ENCODE results near the gene RBCK1.
A peak's percentile ranks its signal among the peaks of the same experiment; 100 is the strongest.

The RBCK1 gene

DNA sequence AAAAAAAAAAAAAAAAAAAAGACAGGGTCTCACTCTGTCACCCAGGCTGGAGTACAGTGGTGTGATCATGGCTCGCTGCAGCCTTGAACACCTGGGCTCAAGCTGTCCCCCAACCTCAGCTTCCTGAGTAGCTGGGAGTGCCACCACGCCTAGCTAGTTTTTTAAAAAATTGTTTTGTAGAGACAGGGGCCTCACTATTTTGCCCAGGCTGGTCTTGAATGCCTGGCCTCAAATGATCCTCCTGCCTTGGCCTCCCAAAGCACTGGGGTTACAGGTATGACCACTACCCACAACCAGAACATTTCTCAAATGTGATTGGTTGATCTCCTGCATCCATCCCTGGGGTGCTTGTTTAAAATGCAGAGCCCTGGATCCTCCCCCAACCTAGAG lies 5.6 kb upstream of the RBCK1 start:
- Histone ChIP-seq H3K9me2 (replicated peaks; ENCODE audit: insufficient read depth, low read length) (no peaks in the 10 kb centered on the region), H3K4me2 (ENCODE audit: low read depth, low read length) (no peak overlapping the region), H4K20me1 (ENCODE audit: insufficient read depth, low read length) (no peaks in the 10 kb centered on the region), H3K36me3 (replicated peaks; ENCODE audit: insufficient read depth, low read length) (no peaks in the 10 kb centered on the region; the same call in 1 of the 2 replicates), H3K9ac (ENCODE audit: low read length) (no peak overlapping the region), H3K4me3 (ENCODE audit: low read length) (no peak overlapping the region), H3K4me1 (ENCODE audit: low read length) (peaks cover 18% of the 10 kb centered on the region), H3F3A (ENCODE audit: insufficient read depth, low read length) (peaks cover 10% of the 10 kb centered on the region), H3K27ac (ENCODE audit: low read length) (no peak overlapping the region), H3K27me3 (replicated peaks; ENCODE audit: insufficient read depth, low read length) (no peaks in the 10 kb centered on the region), H3K79me2 (ENCODE audit: low read length) (no peaks in the 10 kb centered on the region), H2AFZ (ENCODE audit: low read length) (no peak overlapping the region), H3K9me3 (replicated peaks; ENCODE audit: insufficient read depth, low read length) (no peaks in the 10 kb centered on the region)
- DNase-seq: peak; percentile 50
- no peak for TF ChIP-seq EZH2 (optimal IDR thresholded peaks at IDR 0.05; ENCODE audit: low read depth, low read length)
- TF ChIP-seq, protein P1, sequence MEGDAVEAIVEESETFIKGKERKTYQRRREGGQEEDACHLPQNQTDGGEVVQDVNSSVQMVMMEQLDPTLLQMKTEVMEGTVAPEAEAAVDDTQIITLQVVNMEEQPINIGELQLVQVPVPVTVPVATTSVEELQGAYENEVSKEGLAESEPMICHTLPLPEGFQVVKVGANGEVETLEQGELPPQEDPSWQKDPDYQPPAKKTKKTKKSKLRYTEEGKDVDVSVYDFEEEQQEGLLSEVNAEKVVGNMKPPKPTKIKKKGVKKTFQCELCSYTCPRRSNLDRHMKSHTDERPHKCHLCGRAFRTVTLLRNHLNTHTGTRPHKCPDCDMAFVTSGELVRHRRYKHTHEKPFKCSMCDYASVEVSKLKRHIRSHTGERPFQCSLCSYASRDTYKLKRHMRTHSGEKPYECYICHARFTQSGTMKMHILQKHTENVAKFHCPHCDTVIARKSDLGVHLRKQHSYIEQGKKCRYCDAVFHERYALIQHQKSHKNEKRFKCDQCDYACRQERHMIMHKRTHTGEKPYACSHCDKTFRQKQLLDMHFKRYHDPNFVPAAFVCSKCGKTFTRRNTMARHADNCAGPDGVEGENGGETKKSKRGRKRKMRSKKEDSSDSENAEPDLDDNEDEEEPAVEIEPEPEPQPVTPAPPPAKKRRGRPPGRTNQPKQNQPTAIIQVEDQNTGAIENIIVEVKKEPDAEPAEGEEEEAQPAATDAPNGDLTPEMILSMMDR (IDR thresholded peaks at IDR 0.05; ENCODE audit: low read length): no peak
- no peak for TF ChIP-seq EZH2phosphoT487 (IDR thresholded peaks at IDR 0.05; ENCODE audit: low read length)

DNA sequence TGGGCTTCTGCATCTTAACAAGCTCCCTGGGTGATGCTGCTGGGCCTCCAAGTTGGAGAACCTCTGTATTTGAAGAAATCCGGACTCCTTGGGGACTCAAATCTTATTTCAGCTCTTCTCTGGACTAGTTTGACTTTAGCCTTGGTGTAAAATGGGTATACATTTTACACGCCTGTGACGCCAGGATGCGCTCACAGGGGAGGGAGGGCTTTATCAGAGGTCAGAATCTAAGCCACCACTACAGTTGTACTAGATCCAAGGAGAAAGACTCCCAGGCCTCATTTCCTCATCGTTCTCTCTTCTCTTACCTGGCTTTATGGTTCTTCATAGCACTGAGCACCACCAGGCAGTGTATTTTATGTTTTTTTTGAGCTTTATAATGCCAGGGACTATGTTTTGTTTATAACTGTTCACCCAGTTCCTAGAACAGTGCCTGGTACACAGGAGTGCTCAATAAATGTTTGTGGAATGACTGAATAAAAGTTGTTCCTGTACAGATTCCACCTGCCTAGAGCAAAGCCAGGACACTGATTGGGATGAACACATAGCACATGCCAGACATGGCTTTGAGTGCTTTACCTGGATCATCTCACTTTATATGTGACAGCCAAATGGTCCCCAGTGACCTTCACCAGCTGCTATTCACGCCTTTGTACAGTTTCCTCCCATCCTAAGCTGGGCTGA lies 5.1 kb upstream of the RBCK1 start:
- no peak for DNase-seq
- H3K9me2 ChIP-seq (replicated peaks; ENCODE audit: insufficient read depth, low read length): no peaks in the 10 kb centered on the region

GRCh38 chr20:403582-403957 lies 4.5 kb upstream of the RBCK1 start:
- Histone ChIP-seq H3K9me3 (replicated peaks; ENCODE audit: insufficient read depth, low read length) (no peaks in the 10 kb centered on the region), H3F3A (ENCODE audit: insufficient read depth, low read length) (peaks cover 10% of the 10 kb centered on the region), H2AFZ (ENCODE audit: low read length) (no peak overlapping the region), H3K27ac (ENCODE audit: low read length) (no peak overlapping the region), H3K4me1 (ENCODE audit: low read length) (peaks cover 18% of the 10 kb centered on the region), H3K27me3 (replicated peaks; ENCODE audit: insufficient read depth, low read length) (no peaks in the 10 kb centered on the region), H3K9me2 (replicated peaks; ENCODE audit: insufficient read depth, low read length) (no peaks in the 10 kb centered on the region), H3K4me2 (ENCODE audit: low read depth, low read length) (no peak overlapping the region), H3K4me3 (ENCODE audit: low read length) (no peak overlapping the region), H4K20me1 (ENCODE audit: insufficient read depth, low read length) (no peaks in the 10 kb centered on the region), H3K36me3 (replicated peaks; ENCODE audit: insufficient read depth, low read length) (no peaks in the 10 kb centered on the region), H3K79me2 (ENCODE audit: low read length) (peaks cover 4% of the 10 kb centered on the region), H3K9ac (ENCODE audit: low read length) (no peak overlapping the region)
- DNase-seq: no peak
- TF ChIP-seq EZH2phosphoT487 (IDR thresholded peaks at IDR 0.05; ENCODE audit: low read length) (no peak), EZH2 (optimal IDR thresholded peaks at IDR 0.05; ENCODE audit: low read depth, low read length) (no peak)
- TF ChIP-seq, protein P1 (IDR thresholded peaks at IDR 0.05; ENCODE audit: low read length): no peak

More for the DNA sequence above, 5.1 kb upstream of the RBCK1 start:
- no peaks in the 10 kb centered on the region for H3K79me2 ChIP-seq (ENCODE audit: low read length)
- H2AFZ ChIP-seq (ENCODE audit: low read length): no peak overlapping the region
- H3K27me3 ChIP-seq (replicated peaks; ENCODE audit: insufficient read depth, low read length): no peaks in the 10 kb centered on the region
- peaks cover 10% of the 10 kb centered on the region for H3F3A ChIP-seq (ENCODE audit: insufficient read depth, low read length)
- H3K36me3 ChIP-seq (replicated peaks; ENCODE audit: insufficient read depth, low read length): no peaks in the 10 kb centered on the region
- no peaks in the 10 kb centered on the region for H4K20me1 ChIP-seq (ENCODE audit: insufficient read depth, low read length)
- no peak overlapping the region for H3K4me2 ChIP-seq (ENCODE audit: low read depth, low read length)
- H3K27ac ChIP-seq (ENCODE audit: low read length): no peak overlapping the region
- no peaks in the 10 kb centered on the region for H3K9me3 ChIP-seq (replicated peaks; ENCODE audit: insufficient read depth, low read length)
- TF ChIP-seq EZH2 (optimal IDR thresholded peaks at IDR 0.05; ENCODE audit: low read depth, low read length) (no peak), EZH2phosphoT487 (IDR thresholded peaks at IDR 0.05; ENCODE audit: low read length) (no peak)
- TF ChIP-seq, protein P1 (IDR thresholded peaks at IDR 0.05; ENCODE audit: low read length): no peak
- H3K9ac ChIP-seq (ENCODE audit: low read length): no peak overlapping the region
- no peak overlapping the region for H3K4me3 ChIP-seq (ENCODE audit: low read length)
- H3K4me1 ChIP-seq (ENCODE audit: low read length): peaks cover 18% of the 10 kb centered on the region
